HT1080 (cell line): ENCODE measurements around the gene STAT5B. TPM values are rescaled to one million over a fixed set of nuclear protein-coding genes. Genes with fewer than 3 reads are reported as not detected.
"Not testable (repeated sequence)": the region's sequence is repeated elsewhere in the genome, so short reads cannot be mapped to it uniquely, and the experiment has no call there.

ENCODE experiments used
- DNase-seq: peaks from one replicate; pipeline ENCODE4 v3.0.0-alpha.2; 2015; ENCODE audit warnings: low read depth
- total RNA-seq: library from RNA; depleted of rRNA; stranded (reverse); fragments of >200 nt; shearing (Covaris generic); gene quantifications from 2 replicates; pipeline ENCODE4 v1.2.3, GENCODE V29; 2014

Gene STAT5B
- total RNA-seq, 1 experiment from 2014 or later = 21.8 TPM

GRCh38 chr17:42241871-42242270 lies 34.3 kb downstream of the STAT5B start:
- no peak for DNase-seq

GRCh38 chr17:42240863-42241262 lies 35.3 kb downstream of the STAT5B start:
- DNase-seq = not testable (repeated sequence)

- DNase-seq = no peak
Measured at GRCh38 chr17:42240201-42240600, 36.0 kb downstream of the STAT5B start.

- not testable (repeated sequence) for DNase-seq
Measured at GRCh38 chr17:42239576-42239975, 36.6 kb downstream of the STAT5B start.

DNA sequence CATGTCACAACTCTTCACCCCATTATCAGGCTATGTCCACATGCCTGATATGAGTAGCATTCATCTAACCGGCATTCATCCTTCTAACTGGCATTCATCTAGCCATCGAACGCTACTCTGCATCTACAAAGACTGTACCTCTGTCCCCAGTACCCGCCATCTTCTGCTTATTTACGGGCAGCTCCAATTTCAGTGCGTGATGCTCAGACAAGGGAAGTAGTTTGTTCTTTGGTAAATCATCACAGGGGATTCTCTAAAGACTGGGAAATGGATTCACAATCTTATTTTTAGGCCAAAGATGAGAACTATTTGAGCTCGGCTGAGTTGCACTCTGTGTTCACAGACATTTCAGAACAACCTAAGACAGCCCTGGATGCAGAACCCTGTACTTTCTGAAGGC lies 39.4 kb downstream of the STAT5B start:
- DNase-seq = no peak

- DNase-seq = no peak
Measured at GRCh38 chr17:42233994-42234393, 42.2 kb downstream of the STAT5B start.

DNA sequence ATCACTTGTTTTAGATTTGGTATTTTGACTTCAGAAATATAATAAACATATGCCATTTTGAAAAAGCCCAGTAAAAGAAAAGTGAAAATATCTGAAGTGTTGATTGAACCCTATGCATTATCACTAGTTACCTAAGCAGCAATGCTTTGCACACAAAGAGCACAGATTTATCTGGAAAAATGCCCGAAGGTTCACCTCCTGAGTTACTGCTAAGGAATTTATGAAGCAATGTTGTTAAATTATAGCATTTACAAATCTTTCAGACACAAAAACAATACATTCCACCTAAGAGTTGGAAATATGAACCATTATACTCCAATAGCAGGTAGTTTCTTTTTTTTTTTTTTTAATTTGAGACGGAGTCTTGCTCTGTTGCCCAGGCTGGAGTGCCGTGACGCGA lies 43.0 kb downstream of the STAT5B start:
- no peak for DNase-seq

- no peak for DNase-seq
Measured at GRCh38 chr17:42230225-42230624, 46.0 kb downstream of the STAT5B start.

DNA sequence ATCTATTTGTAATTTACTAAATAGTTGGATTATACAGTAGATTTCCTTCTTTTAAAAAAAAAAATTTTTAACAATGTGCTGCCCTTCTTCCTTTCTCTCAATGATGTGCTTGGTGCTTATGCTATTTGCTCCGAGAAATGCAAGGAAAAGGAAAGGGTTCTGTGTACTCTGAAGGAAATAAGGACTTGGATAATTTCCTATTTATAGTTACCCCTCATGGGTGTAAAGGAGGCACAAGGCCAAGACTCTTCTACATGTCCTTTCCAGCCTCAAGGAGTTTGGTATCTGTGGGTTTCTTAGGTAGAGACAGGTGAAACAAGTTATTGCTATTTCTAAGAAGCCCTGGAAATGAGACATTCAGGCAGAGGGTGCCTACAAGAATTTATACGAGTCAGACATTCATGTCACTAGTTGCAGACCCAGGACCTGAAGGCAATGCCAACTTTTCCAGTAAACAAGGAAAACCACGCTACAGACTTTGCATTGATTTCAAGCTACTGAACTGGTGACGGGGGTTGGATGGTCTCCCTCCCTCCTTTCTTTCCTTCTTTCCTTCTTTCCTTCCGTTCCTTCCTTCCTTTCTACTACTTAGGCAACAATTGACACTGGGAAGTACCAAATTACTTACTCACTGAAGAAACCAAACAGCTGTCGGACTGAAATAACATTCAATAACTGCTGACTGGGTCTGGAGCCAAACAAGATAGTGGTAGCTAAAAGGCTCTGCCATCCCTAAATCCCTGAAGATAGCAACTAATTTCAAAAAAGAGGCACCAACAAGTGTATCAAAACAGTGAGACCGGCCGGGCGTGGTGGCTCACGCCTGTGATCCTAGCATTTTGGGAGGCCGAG lies 48.1 kb downstream of the STAT5B start:
- DNase-seq = no peak

DNA sequence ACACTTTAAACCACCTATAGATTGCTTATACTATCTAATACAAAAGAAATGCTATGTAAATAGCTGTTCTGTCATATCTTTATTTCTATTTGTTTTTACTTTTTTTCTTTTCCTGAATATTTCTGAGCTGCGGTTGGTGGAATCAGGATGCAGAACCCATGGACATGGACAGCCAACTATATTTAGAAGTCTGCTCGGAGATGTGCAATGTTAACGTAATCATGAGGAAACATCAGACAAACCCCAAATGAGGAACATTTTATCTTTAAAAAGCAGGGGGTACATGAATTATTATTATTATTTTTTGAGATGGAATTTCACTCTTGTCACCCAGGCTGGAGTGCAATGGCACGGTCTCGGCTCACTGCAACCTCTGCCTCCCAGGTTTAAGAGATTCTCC lies 50.5 kb downstream of the STAT5B start:
- DNase-seq = no peak

GRCh38 chr17:42224651-42225050 lies 51.5 kb downstream of the STAT5B start:
- no peak for DNase-seq

GRCh38 chr17:42221886-42222745 lies 54.1 kb downstream of the STAT5B start:
- peak; percentile 53 for DNase-seq

GRCh38 chr17:42219280-42219679 lies 56.9 kb downstream of the STAT5B start:
- not testable (repeated sequence) for DNase-seq

- no peak for DNase-seq
Measured at GRCh38 chr17:42214156-42214555, 62.0 kb downstream of the STAT5B start.

DNA sequence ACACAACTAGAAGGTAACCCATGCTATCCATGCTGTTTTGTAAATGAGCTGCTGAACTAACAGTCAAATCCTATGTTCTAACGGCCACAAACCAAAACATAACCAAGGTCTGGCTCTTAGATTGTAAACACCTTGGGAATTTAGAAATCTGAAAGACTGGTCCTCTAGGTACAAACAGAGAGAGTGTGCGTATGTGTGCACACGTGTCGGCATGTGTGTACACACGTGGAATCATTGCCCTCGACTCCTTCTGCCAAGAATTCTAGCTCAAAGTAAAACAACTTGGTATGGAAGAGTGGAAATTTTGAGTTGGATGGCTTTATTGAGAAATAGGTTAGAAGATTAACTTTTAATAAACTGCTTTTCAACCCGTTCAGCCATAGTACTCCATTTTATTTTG lies 63.8 kb downstream of the STAT5B start:
- no peak for DNase-seq

DNA sequence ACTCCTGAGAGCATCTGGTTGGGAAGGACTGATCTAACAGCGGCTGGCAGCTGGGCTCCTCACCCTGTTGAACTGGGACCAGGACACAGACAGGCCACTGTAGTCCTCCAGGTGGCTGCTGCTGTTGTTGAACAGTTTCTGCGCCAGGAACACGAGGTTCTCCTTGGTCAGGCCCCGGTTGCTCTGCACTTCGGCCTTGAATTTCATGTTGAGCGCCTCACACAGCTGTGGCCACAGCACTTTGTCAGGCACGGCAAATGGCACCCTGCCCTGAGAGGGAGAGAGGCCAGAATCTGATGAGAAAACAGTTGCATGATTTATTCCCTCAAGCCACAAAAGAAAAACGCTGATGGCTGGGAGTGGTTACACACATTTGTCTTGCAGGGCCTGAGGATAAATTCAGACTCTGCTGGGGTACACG lies 64.3 kb downstream of the STAT5B start:
- DNase-seq = not testable (repeated sequence)

- DNase-seq = no peak
Measured at GRCh38 chr17:42210046-42210445, 66.1 kb downstream of the STAT5B start.

DNA sequence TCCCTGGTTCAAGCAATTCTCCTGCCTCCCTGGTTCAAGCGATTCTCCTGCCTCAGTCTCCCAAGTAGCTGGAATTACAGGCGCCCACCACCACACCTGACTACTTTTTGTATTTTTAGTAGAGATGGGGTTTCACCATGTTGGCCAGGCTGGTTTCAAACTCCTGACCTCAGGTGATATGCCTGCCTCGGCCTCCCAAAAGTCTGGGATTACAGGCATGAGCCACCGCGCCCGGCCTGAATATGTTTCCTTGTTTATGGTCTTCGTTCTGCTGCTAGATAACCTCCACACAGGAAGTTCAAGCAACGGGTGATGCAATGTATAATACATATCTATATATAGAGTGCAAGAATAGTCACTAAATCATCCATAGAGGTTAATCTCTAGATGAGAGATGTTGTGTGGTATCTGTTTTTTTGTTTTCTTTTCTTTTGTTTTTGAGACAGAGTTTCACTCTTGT lies 70.0 kb downstream of the STAT5B start:
- DNase-seq = not testable (repeated sequence)

GRCh38 chr17:42203354-42203753 lies 72.8 kb downstream of the STAT5B start:
- no peak for DNase-seq

- no peak for DNase-seq
Measured at GRCh38 chr17:42202696-42203095, 73.5 kb downstream of the STAT5B start.

DNA sequence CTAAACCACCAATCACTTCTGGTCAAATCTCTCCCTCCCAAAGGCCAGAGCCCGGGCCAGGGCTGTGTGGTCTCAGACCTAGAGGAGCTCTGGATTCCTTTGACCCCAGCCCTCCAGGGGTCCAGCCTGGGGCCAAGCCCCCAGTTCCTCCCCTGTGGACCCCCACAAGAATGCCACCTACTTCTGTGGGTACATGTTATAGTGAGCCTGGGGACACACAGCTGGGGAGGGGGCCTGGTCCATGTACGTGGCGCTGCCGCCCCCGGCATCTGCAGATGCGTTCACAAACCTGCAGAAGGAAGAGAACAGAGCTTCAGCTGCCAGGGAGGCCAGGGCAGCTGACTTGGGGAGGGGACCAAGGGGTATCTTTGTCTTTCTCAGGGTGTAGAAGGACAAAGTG lies 74.0 kb downstream of the STAT5B start:
- DNase-seq = no peak

- DNase-seq = no peak
Measured at GRCh38 chr17:42201458-42201772, 74.8 kb downstream of the STAT5B start.
